ENCODE measurements around the gene GNPTAB. TPM values are rescaled to one million over a fixed set of nuclear protein-coding genes. Genes with fewer than 3 reads are reported as not detected.

Gene GNPTAB
- total and polyA plus RNA-seq, 2 of the 13 experiments (the other 11 are each of a cell fraction or from before 2014, with no cell fraction given) = 13.6 to 19.4 TPM

DNA sequence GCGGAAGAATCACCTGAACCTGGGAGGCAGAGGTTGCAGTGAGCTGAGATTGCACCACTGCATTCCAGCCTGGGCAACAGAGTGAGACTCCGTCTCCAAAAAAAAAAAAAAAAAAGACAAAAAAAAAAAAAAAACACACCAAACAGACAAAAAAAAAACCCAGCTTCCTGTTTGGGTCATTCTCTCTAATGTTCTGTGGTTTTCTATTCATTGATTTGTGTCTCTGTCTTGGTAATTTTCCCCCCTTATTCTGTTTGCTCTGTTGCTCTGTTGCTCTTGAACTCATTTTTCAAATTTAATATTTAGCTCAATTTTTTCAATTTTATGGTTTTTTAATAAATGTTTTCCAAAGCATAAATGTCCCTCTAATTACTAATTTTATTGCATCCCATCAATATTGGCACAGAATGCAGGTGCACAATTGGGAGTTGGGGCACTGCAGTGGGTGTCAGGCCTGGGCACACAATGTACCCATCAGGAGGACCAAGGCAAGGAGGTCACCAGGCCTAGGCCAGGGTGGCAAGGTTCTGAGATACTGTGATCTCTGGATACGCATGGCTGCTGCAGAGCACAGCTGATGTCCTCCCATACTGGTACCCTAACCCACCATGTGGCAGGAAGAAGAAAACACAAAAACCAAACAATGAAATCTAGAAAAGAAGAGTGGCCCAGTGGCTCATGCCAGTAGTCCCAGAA, 8.0 kb upstream of the GNPTAB start (continued):
- no peak for TF ChIP-seq RERE (CRISPR knock-in tag; IDR thresholded peaks at IDR 0.05; ENCODE audit: low read depth)
- no peak for TF ChIP-seq HDAC2 (CRISPR knock-in tag; IDR thresholded peaks at IDR 0.05)
- no peak for TF ChIP-seq CENPX (CRISPR knock-in tag; IDR thresholded peaks at IDR 0.05)

- TF ChIP-seq ZNF674 (CRISPR knock-in tag; IDR thresholded peaks at IDR 0.05; ENCODE audit: low read depth) = no peak
- ChIA-PET POLR2A (no interaction called here), CTCF (ENCODE audit: low intra/inter-chr PET ratio, low total read pairs) (interaction anchor here (2.3 kb wide), 1 partner anchor 58 kb away, joined by 20 read pairs; no protein-coding TSS in a partner anchor)
- H3K4me3 ChIP-seq (replicated peaks in 1 of 3; ENCODE audit: insufficient read depth in 1 of 3, low read depth in 2 of 3, low read length in 3 of 3) = no peak overlapping the region
- in situ Hi-C loops (cut with HindIII; ENCODE audit: extremely low pct_ligation_motif_present, low pct_unique_long_range_greater_than_20kb) = loop anchor here (10.0 kb wide), 1 partner anchor 417 kb away; no protein-coding TSS in a partner anchor
- no peaks in the 10 kb centered on the region for H3K9me3 ChIP-seq (ENCODE audit: low read length)
- no peaks in the 10 kb centered on the region for H4K20me1 ChIP-seq (ENCODE audit: insufficient read depth, low read length)
- no peak overlapping the region for H3K9ac ChIP-seq (ENCODE audit: insufficient read depth, low read depth, low read length)
- peaks cover 26% of the 10 kb centered on the region for H3K4me1 ChIP-seq (ENCODE audit: insufficient read depth, low read length)
- H3K4me2 ChIP-seq (ENCODE audit: low read depth, low read length) = no peak overlapping the region
- DNase-seq (ENCODE audit: low spot score) (no peak), ATAC-seq (no peak), FAIRE-seq (no peak)
- no peaks in the 10 kb centered on the region; a peak in 1 of 5 replicates for H3K27me3 ChIP-seq (ENCODE audit: control insufficient read depth in 1 of 2, insufficient read depth in 2 of 2, low read length in 2 of 2)
- no peaks in the 10 kb centered on the region for H3K36me3 ChIP-seq (replicated peaks in 1 of 2; ENCODE audit: control insufficient read depth in 1 of 2, insufficient read depth in 2 of 2, low read length in 2 of 2)
- H3K79me2 ChIP-seq (ENCODE audit: insufficient read depth, low read length) = peaks cover 7% of the 10 kb centered on the region
- no peak overlapping the region for H3K27ac ChIP-seq (ENCODE audit: extremely low read length, insufficient read depth, low read length)
- WGBS (ENCODE audit: low lambda C conversion rate) = 40% methylated on average over 1 of the region's 1 CpG
- no TSS peak for BruUV-seq (replicated peaks)
- intact Hi-C loops (cut with micrococcal nuclease; ENCODE audit: unreplicated experiment) = loop anchor here (5.0 kb wide), 1 partner anchor 425 kb away; the partner anchor contains the start of gene ARL1
- no peak overlapping the region for H2AFZ ChIP-seq (ENCODE audit: low read length)
These were observed 1.3 kb upstream of the GNPTAB start for GRCh38 chr12:101832030-101832429.
